Subcutaneous adipose tissue (tissue), 4 donors: ENCODE results near the gene RIC1. TPM values are rescaled to one million over a fixed set of nuclear protein-coding genes. Genes with fewer than 3 reads are reported as not detected.

Experiments used
- CTCF ChIP-seq: fragments of 450-650 bp; IDR thresholded peaks from one replicate; pipeline ENCODE4 v1.5.1; 2016; ENCODE audit warnings: low read depth, mild to moderate bottlenecking, control low read depth, antibody characterized with exemption, moderate library complexity
- total RNA-seq, 4 donors: library from RNA; depleted of rRNA; stranded (reverse); fragments of >200 nt; gene quantifications; one replicate each; pipeline ENCODE4 v1.1.0, GENCODE V29; 2016

Gene RIC1
- total RNA-seq, 4 donors from 2014 or later = 38.5 to 52.8 (median 48.5) TPM

GRCh38 chr9:5748438-5748837, 119.5 kb downstream of the RIC1 start:
- no peak for TF ChIP-seq CTCF

GRCh38 chr9:5749306-5749705, 120.4 kb downstream of the RIC1 start:
- no peak for TF ChIP-seq CTCF

GRCh38 chr9:5750569-5750968, 121.7 kb downstream of the RIC1 start:
- no peak for TF ChIP-seq CTCF

- no peak for TF ChIP-seq CTCF
Measured at GRCh38 chr9:5756633-5757032, 127.7 kb downstream of the RIC1 start.

- no peak for TF ChIP-seq CTCF
Measured at GRCh38 chr9:5760338-5760737, 131.4 kb downstream of the RIC1 start.

- no peak for TF ChIP-seq CTCF
Measured at GRCh38 chr9:5762421-5762820, 133.5 kb downstream of the RIC1 start.

GRCh38 chr9:5764130-5764868, 135.4 kb downstream of the RIC1 start:
- TF ChIP-seq CTCF = no peak
